Amniotic epithelial cell (primary cell): ENCODE results near the gene PHLDB2.

Experiments used
- DNase-seq: peaks from one replicate; pipeline ENCODE4 v3.0.0-alpha.2; 2010; ENCODE audit warnings: low read depth

Gene PHLDB2

DNA sequence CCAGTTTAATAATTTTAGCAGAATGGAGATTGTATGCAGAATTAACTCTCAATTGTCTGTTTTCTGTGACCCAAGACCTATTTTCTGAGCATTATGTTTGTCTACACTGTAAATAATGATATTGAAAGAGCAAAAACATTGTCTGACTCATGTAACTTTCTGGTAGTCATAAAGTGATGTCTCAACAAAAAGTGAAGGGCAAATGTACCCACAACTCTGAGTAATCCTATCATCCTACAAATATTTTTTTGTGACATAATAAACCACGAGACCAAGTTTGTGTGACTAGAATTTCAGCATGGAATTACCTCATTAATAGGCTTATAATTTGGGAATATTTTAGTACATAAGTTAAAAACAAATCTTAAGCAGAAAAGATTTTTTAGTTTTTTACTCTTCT lies 104.4 kb downstream of the PHLDB2 start:
- DNase-seq: peak; percentile 93

GRCh38 chr3:111965484-111965883 lies 106.4 kb downstream of the PHLDB2 start:
- no peak for DNase-seq

GRCh38 chr3:111967068-111967467 lies 108.0 kb downstream of the PHLDB2 start:
- DNase-seq: no peak

DNA sequence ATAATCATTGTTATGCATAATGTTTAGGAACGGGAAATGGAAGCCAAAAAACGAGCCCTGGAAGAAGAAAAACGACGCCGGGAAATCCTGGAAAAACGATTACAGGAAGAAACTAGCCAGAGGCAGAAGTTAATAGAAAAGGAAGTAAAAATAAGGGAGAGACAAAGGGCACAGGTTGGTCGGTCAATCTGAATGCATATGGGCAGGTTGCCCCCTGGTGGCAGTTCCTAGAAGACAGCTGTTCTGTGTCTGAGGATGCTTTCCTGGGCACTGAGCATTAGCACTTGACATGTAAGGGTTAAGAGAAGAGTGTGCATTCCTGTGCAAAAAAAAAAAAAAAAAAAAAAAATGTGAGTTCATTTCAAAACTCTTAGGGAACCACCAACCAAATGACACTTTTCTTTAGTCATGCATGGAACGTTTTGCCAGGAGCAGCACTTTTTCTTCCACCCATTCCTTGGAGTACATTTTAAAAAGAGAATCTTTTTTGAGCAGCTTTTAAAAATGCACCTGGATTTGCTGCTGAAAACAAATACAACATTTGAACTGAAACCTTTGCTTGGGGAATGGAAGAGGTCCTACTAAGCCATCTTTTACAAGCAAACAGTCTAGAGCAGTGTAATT lies 108.7 kb downstream of the PHLDB2 start:
- DNase-seq: peak; percentile 77

GRCh38 chr3:111968319-111969054 lies 109.4 kb downstream of the PHLDB2 start:
- no peak for DNase-seq

DNA sequence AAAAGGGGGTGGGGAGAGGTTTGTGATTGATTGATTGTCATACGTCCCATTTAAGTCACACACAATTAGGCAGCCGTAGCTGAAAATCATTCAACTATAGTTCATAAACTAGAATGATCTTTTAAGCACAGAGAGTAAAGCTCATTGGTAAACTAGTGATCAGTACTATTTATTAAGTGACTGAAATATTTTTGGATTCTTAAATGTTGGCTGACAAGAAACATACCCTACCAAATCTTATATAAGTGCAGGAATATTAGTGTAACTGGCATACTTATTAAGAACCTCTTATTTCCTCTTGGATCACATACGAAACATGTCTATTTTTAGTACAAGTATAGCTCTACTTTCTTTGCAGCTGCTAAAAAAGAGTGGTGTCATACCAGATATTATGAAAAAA lies 111.3 kb downstream of the PHLDB2 start:
- DNase-seq: no peak

DNA sequence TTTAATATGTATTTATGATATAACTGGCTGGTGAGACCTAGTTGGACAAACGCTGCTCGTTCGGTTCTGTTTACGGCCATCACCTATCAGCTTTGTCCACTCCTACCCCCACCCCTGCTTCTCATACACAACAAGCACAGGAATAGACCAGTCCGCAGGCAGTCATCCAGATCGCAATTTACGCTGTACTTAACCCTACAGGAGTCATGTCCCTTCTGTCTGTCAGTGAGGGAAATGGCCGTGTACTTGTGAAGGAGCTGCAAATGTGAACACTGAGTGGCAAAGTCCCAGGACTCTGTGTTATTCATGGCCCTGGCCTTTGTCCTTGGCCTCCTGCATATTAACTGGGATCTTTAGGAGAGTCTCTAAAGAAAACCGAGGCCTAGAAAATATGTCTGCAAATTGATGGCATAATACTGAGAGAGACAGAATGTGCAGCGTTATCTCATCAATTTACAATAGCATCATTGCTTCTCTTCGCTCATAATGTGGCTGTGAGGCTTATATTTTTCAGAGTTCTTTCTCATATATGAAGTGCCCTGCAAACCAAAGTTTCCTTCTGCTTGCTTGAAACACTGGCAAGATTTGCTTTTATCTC lies 112.6 kb downstream of the PHLDB2 start:
- DNase-seq: no peak

- peak; percentile 12 for DNase-seq
Observed at GRCh38 chr3:111972891-111973290, 113.8 kb downstream of the PHLDB2 start.

GRCh38 chr3:111975131-111975530 lies 116.1 kb downstream of the PHLDB2 start:
- no peak for DNase-seq

GRCh38 chr3:111976254-111976653 lies 117.2 kb downstream of the PHLDB2 start:
- no peak for DNase-seq

DNA sequence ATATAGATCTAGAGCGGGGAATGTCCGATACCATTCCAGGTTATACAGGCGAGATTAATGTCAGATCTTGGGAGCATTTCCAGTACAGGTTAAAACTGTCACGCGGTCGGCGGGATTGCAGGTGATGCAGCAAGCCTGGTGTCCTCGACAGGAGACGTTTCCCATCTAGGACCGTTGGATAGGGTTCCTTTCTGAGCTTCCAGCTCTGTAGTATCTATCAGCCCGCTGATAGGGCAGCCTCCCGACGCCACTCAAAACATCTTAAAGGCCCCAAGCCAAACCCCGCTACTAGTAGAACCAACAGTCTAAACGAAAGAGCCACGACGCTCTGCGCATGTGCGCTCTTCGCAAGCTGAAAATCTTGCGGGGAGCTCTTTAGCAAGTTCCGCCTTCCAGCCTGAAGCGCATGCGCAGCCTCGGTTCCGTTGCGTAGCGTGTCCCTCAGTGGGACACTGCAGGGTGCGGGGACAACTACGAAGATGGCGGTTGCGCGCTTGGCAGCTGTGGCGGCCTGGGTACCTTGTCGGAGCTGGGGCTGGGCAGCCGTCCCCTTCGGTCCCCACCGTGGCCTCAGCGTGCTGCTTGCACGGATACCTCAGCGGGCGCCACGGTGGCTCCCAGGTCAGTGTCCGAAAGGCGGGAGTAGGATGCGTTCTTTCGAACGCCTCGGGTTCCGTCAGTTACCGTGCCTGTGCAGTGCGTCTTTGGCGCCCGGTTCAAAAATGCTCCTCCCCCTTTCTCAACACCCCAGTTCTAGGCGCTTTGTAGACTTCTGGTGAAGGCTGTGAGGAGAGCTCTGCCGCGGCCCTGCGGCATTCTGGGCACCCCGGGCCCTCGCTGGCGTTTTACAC lies 119.7 kb downstream of the PHLDB2 start, which contains the start of gene ABHD10:
Gene ABHD10, plus strand, starts transcription at position 444 of the 851 bp plus-strand sequence. Its CDS starts 36 bp downstream, at position 480.
- DNase-seq: peak; percentile 97

GRCh38 chr3:111979434-111980038 lies 120.5 kb downstream of the PHLDB2 start:
- DNase-seq: no peak

DNA sequence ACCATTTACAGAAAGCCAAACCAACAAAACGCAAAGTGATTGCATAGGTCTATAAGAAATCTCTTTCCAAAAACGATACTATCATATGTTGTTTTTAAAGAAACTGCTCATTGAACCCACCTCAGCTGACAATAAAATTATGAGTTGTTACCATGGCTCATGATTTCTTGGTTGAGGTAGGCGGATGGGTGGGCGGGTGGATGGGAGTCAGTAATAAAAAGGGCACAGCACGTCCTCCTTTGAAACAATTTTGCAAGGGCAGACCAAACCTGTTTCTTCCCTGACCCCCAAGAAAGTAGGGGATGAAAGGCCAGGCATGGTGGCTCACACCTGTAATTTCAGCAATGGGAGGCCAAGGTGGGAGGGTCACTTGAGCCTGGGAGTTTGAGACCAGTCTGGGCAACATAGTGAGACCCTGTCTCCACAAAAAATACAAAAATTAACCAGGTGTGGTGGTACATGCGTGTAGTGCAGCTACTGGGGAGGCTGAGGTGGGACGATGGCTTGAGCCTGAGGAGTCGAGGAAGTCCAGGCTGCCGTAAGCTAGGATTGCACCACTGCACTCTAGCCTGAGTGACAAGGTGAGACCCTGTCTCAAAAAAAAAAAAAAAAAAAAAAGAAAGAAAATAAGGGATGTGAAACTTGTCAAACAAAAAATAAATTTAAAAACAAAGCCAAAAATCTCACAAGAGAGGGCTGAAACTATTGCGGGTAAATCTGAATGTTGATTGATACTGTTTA lies 121.8 kb downstream of the PHLDB2 start:
- no peak for DNase-seq

DNA sequence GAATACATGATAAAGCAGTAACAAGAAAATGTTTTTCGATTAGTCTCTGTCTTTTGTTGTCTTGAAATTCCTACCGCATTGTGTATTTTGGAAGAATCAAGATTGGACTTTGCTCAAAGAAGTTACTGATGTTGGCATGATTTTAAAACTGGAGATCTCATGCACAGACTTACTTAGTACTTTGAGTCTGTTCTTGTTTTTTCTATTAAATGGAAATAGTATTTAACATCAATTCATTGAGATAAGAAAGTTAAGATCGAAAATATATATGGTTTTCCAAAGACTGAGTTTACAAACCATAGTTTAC lies 122.3 kb downstream of the PHLDB2 start:
- DNase-seq: no peak

- no peak for DNase-seq
Observed at GRCh38 chr3:111984636-111985298, 125.7 kb downstream of the PHLDB2 start.

GRCh38 chr3:111986800-111987199 lies 127.7 kb downstream of the PHLDB2 start:
- no peak for DNase-seq

DNA sequence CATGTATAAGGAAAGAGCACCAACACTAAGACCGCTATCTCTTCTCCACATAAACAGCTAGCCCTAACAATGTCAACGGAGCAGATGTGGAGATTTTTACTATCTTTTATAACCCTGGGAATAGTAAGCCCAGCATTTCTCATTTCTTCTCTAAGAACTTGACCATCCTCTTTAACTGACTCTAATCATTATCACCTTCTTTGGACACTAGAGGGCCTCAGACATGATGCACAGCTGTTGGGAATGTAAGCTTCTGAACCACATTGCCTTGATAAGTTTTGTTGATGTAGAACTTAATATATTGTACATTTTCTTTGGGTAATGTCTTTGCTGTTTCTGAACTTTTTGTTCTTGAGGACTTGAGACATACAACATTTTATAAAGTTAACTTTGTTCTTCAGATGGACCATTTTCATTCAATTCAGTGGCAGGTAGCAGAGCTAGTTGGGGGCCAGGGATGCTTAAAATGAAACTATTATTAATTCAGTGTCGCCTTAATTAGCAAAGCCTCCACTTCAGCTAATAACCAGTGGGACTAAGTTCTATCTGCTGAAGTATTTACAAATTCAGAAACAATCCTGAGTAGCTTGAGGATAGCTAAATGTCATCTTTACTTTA lies 130.1 kb downstream of the PHLDB2 start:
- DNase-seq: peak; percentile 74

DNA sequence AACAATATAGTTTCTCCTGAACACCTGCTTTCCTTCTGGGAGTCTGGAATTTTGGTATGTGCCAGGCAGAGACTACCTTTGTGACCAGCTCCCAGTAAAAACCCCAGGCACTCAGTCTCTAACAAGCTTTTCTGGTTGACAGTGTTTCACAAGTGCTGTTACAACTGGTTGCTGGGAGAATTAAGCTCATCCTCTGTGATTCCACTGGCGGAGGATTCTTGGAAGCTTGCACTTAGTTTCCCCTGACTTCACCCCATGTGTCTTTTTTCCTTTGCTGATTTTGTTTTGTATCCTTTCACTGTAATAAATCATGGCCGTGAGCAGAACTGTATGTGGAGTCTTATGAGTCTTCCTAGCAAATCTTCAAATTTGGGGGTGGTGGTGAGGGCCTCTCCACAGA lies 134.0 kb downstream of the PHLDB2 start:
- no peak for DNase-seq

DNA sequence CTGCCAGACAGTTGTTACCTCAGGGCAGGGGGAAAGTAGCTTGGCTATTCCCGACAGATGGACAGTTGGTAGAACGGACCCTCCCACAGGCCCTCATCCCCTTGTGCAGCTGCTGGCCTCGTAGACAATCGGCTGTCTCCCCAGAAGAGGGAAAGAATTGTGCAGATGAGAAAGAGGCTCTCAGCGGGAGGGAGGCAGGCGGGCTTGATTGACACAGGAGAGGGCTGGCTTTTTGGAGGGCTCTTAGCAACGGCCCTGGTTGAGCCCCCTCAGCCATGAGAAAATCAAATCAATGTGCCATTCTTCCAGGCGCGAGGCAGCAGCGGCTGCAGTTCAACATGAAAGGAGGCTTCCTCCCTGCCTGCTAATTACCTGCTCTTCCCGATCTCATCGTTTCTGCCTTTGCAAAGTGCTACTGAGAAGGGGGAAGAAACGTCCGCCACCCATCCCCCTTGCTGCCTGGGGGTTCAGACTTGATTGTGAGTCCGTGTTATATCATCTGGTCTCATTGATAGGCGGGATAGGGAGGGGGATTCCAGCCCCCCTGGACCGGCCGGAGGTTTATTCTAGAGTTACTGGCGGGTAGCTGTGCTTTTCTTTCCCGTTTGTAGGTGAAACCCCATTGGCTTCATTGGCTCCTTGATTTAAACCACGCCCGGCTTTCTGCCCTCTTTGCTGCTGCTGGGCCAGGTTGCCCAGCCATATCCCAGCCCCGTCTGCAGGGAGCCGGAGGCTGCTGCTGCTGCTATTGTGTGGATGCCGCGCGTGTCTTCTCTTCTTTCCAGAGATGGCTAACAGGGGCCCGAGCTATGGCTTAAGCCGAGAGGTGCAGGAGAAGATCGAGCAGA lies 139.8 kb downstream of the PHLDB2 start, which contains the start of gene TAGLN3:
Gene TAGLN3, plus strand, starts transcription at position 287 of the 848 bp plus-strand sequence. Its CDS starts 501 bp downstream, at position 788.
- peak; percentile 17 for DNase-seq
